ENCODE results near the gene REXO5. TPM values are rescaled to one million over a fixed set of nuclear protein-coding genes. Genes with fewer than 3 reads are reported as not detected.

Gene REXO5
- total RNA-seq, 1 donor = 6.9 TPM

- no peak overlapping the region for H3K4me3 ChIP-seq (ENCODE audit: low read depth, low read length)
- TF ChIP-seq, protein P1, sequence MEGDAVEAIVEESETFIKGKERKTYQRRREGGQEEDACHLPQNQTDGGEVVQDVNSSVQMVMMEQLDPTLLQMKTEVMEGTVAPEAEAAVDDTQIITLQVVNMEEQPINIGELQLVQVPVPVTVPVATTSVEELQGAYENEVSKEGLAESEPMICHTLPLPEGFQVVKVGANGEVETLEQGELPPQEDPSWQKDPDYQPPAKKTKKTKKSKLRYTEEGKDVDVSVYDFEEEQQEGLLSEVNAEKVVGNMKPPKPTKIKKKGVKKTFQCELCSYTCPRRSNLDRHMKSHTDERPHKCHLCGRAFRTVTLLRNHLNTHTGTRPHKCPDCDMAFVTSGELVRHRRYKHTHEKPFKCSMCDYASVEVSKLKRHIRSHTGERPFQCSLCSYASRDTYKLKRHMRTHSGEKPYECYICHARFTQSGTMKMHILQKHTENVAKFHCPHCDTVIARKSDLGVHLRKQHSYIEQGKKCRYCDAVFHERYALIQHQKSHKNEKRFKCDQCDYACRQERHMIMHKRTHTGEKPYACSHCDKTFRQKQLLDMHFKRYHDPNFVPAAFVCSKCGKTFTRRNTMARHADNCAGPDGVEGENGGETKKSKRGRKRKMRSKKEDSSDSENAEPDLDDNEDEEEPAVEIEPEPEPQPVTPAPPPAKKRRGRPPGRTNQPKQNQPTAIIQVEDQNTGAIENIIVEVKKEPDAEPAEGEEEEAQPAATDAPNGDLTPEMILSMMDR (IDR thresholded peaks at IDR 0.05; ENCODE audit: insufficient read depth, low read depth, low read length) = no peak
- peak; percentile 55 for DNase-seq (ENCODE audit: low read depth)
Measured at GRCh38 chr16:20830372-20830771, 24.0 kb downstream of the REXO5 start.

DNA sequence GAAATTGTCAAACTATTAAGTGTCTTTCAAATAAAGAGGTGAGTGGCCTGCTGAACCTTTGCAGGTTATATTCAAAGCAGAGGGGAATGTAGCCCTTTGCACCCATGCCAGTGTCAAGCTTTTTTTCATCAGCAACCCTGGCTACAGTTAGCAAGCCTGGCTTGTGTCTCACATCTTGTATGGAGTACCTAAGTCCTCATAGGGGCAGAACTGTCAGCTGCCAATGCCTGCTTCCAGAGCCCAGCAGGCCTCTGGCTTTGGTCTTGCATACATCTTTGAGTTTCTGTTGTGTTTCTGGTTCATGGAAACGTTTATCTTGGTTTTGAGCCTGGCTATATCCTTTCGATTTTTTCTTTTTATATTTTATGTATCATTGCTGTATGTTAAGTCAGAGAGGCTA lies 26.8 kb downstream of the REXO5 start:
- H3K4me3 ChIP-seq (ENCODE audit: low read depth, low read length) = no peak overlapping the region
- DNase-seq (ENCODE audit: low read depth) = no peak
- TF ChIP-seq, protein P1 (IDR thresholded peaks at IDR 0.05; ENCODE audit: insufficient read depth, low read depth, low read length) = no peak

GRCh38 chr16:20838240-20838639 lies 31.9 kb downstream of the REXO5 start:
- no peak overlapping the region for H3K4me3 ChIP-seq (ENCODE audit: low read depth, low read length)
- TF ChIP-seq, protein P1 (IDR thresholded peaks at IDR 0.05; ENCODE audit: insufficient read depth, low read depth, low read length) = no peak
- no peak for DNase-seq (ENCODE audit: low read depth)

GRCh38 chr16:20839504-20839903 lies 33.2 kb downstream of the REXO5 start:
- no peak overlapping the region for H3K4me3 ChIP-seq (ENCODE audit: low read depth, low read length)
- DNase-seq (ENCODE audit: low read depth) = no peak
- TF ChIP-seq, protein P1 (IDR thresholded peaks at IDR 0.05; ENCODE audit: insufficient read depth, low read depth, low read length) = no peak

- no peak for DNase-seq (ENCODE audit: low read depth)
- TF ChIP-seq, protein P1 (IDR thresholded peaks at IDR 0.05; ENCODE audit: insufficient read depth, low read depth, low read length) = no peak
- no peak overlapping the region for H3K4me3 ChIP-seq (ENCODE audit: low read depth, low read length)
Measured at GRCh38 chr16:20844054-20844453, 37.7 kb downstream of the REXO5 start.

DNA sequence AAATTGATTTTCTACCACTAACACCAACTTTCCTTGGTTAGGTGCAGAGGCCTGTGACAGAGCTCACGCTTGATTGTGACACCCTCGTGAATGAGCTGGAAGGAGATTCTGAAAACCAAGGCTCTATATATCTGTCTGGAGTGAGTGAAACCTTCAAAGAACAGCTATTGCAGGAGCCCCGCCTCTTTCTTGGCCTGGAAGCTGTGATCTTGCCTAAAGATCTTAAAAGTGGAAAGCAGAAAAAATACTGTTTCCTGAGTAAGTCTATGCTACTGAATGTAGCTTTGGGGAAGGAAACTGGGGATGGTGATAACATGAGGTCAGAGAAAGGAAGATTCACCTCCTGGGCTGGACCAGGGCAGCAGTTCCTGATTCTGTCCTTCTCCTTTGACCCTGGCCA lies 38.3 kb downstream of the REXO5 start:
- DNase-seq (ENCODE audit: low read depth) = no peak
- TF ChIP-seq, protein P1 (IDR thresholded peaks at IDR 0.05; ENCODE audit: insufficient read depth, low read depth, low read length) = no peak
- no peak overlapping the region for H3K4me3 ChIP-seq (ENCODE audit: low read depth, low read length)

- TF ChIP-seq, protein P1 (IDR thresholded peaks at IDR 0.05; ENCODE audit: insufficient read depth, low read depth, low read length) = no peak
- no peak overlapping the region for H3K4me3 ChIP-seq (ENCODE audit: low read depth, low read length)
- DNase-seq (ENCODE audit: low read depth) = no peak
Measured at GRCh38 chr16:20846030-20846429, 39.7 kb downstream of the REXO5 start.

Measured in fibroblast of villous mesenchyme (primary cell).